GM12878 (cell line): ENCODE measurements around the gene RPL29. TPM values are rescaled to one million over a fixed set of nuclear protein-coding genes. Genes with fewer than 3 reads are reported as not detected.

Experiments
- ATAC-seq: fragments of 200-7000 bp; cut with Tn5 transposase; 3 replicates; pipeline ENCODE4 v1.9.1; 2020; ENCODE audit warnings: mild to moderate bottlenecking, moderate library complexity
- BruUV-seq: library from RNA; stranded (reverse); fragments of 400-500 nt; replicated peaks from 2 replicates; lab custom pipeline; 2021; lab: Mats Ljungman, UMichigan
- CTCF ChIA-PET: fragments of 300-600 bp; sonication (Branson Sonifier 250); formaldehyde crosslinking; extraction: SDS; loops from one replicate; lab custom pipeline; 2021; ENCODE audit warnings: inconsistent platforms; lab: Yijun Ruan, JAX
- POLR2A ChIA-PET: fragments of 350-600 bp; formaldehyde crosslinking; extraction: SDS; loops from one replicate; lab custom pipeline; 2021; ENCODE audit warnings: inconsistent platforms; lab: Charles Lee
- RAD21 ChIA-PET: fragments of 300-600 bp; sonication (Branson Sonifier 250); formaldehyde crosslinking; loops from one replicate; lab custom pipeline; 2023; ENCODE audit warnings: antibody characterized with exemption; ENCODE audit not compliant: unreplicated experiment; lab: Charles Lee
- SMC1A ChIA-PET: fragments of 300-600 bp; sonication (Branson Sonifier 250); formaldehyde crosslinking; loops from one replicate; lab custom pipeline; 2023; ENCODE audit not compliant: unreplicated experiment, uncharacterized antibody; lab: Charles Lee
- DNase-seq: peaks from one replicate; pipeline ENCODE4 v3.0.0-alpha.2; 2011; ENCODE audit warnings: low read depth, low spot score
- FAIRE-seq: peaks from 3 replicates; lab custom pipeline; 2011; peaks lifted over from hg19 to GRCh38; lab: Jason Lieb, UNC
- H2AFZ ChIP-seq: 2 replicates; pipeline ENCODE4 v1.6.0; 2011; ENCODE audit warnings: low read depth, low read length, control low read depth; ENCODE audit not compliant: control insufficient read depth
- H3K27ac ChIP-seq: 2 replicates; pipeline ENCODE4 v1.5.1; 2011; ENCODE audit warnings: control low read depth; ENCODE audit not compliant: control insufficient read depth, insufficient read depth
- H3K27me3 ChIP-seq, 2 experiments: replicated peaks in 1 of 2; 2 replicates each; pipeline versions ENCODE4 v1.6.0 to v1.6.1; 2011; ENCODE audit warnings: low read length in 1 of 2; ENCODE audit not compliant: control insufficient read depth in 2 of 2, insufficient read depth in 2 of 2
- H3K36me3 ChIP-seq, 2 experiments: 2 replicates each; pipeline ENCODE4 v1.5.1; 2011; ENCODE audit warnings: low read length in 1 of 2; ENCODE audit not compliant: control insufficient read depth in 2 of 2, insufficient read depth in 2 of 2
- H3K4me1 ChIP-seq: 2 replicates; pipeline ENCODE4 v1.6.1; 2011; ENCODE audit warnings: mild to moderate bottlenecking, low read length, moderate library complexity, mixed read lengths; ENCODE audit not compliant: control insufficient read depth, insufficient read depth
- H3K4me2 ChIP-seq: 2 replicates; pipeline ENCODE4 v1.6.0; 2011; ENCODE audit warnings: control low read depth; ENCODE audit not compliant: control insufficient read depth, insufficient read depth
- H3K4me3 ChIP-seq: fragments of 200-600 bp; sonication (generic); 2 replicates; pipeline ENCODE4 v1.5.1; 2016
- H3K79me2 ChIP-seq: 2 replicates; pipeline ENCODE4 v1.6.0; 2011; ENCODE audit warnings: low read length; ENCODE audit not compliant: control insufficient read depth, insufficient read depth
- H3K9ac ChIP-seq: 2 replicates; pipeline ENCODE4 v1.8.0; 2011; ENCODE audit warnings: low read length, control low read depth, mixed read lengths; ENCODE audit not compliant: control insufficient read depth, insufficient read depth
- H3K9me3 ChIP-seq: replicated peaks from 3 replicates; pipeline ENCODE4 v1.5.1; 2011; ENCODE audit warnings: mild to moderate bottlenecking, low read length; ENCODE audit not compliant: control insufficient read depth, insufficient read depth
- H4K20me1 ChIP-seq: 2 replicates; pipeline ENCODE4 v1.6.0; 2011; ENCODE audit not compliant: control insufficient read depth, insufficient read depth
- ATF7 ChIP-seq: fragments of 450-650 bp; IDR thresholded peaks from 2 replicates; pipeline ENCODE4 v1.6.1; 2016; ENCODE audit warnings: low read depth, mild to moderate bottlenecking
- CBFB ChIP-seq: IDR thresholded peaks from 2 replicates; pipeline ENCODE4 v1.6.1; 2016; ENCODE audit warnings: antibody characterized with exemption, low read depth
- E2F4 ChIP-seq: IDR thresholded peaks from 2 replicates; pipeline ENCODE4 v1.6.1; 2012; ENCODE audit warnings: low read depth, low read length, improper control_type of control experiment
- KDM1A ChIP-seq: fragments of 200-600 bp; sonication (generic); IDR thresholded peaks from 2 replicates; pipeline ENCODE4 v1.6.1; 2016; ENCODE audit warnings: borderline replicate concordance
- MYB ChIP-seq: fragments of 150-350 bp; IDR thresholded peaks from 2 replicates; pipeline ENCODE4 v1.6.1; 2014; ENCODE audit warnings: mild to moderate bottlenecking, low read depth, low read length, borderline replicate concordance
- SMAD5 ChIP-seq: IDR thresholded peaks from 2 replicates; pipeline ENCODE4 v1.6.1; 2016; ENCODE audit warnings: antibody characterized with exemption, low read depth
- SRF ChIP-seq, 2 experiments: IDR thresholded peaks; 2 replicates each; pipeline ENCODE4 v1.6.1; 2011; ENCODE audit warnings: low read depth in 2 of 2, low read length in 2 of 2, mild to moderate bottlenecking in 1 of 2, moderate library complexity in 1 of 2
- STAT1 ChIP-seq: fragments of 450-650 bp; conservative IDR thresholded peaks from 2 replicates; pipeline ENCODE4 v1.6.1; 2014; ENCODE audit warnings: antibody characterized with exemption, mild to moderate bottlenecking
- TAF1 ChIP-seq: IDR thresholded peaks from 2 replicates; pipeline ENCODE4 v1.6.1; 2011; ENCODE audit warnings: mild to moderate bottlenecking, low read depth, low read length, borderline replicate concordance
- TCF7 ChIP-seq: IDR thresholded peaks from 2 replicates; pipeline ENCODE4 v1.6.1; 2014; ENCODE audit warnings: antibody characterized with exemption, borderline replicate concordance
- USF1 ChIP-seq: IDR thresholded peaks from 2 replicates; pipeline ENCODE4 v1.6.1; 2011; ENCODE audit warnings: borderline replicate concordance, low read depth, mild to moderate bottlenecking, moderate library complexity, mixed read lengths, low read length; ENCODE audit not compliant: insufficient read depth; ENCODE audit errors: extremely low read length
- ZNF24 ChIP-seq: fragments of 450-650 bp; IDR thresholded peaks from 2 replicates; pipeline ENCODE4 v1.6.1; 2017; ENCODE audit warnings: antibody characterized with exemption, mild to moderate bottlenecking
- WGBS: methylation state at CpG from one replicate; pipeline ENCODE4 v1.1.6; 2016; ENCODE audit warnings: low lambda C conversion rate; ENCODE audit not compliant: insufficient replicate concordance, insufficient coverage; ENCODE audit errors: missing lambda C conversion rate; 5-methylcytosine and 5-hydroxymethylcytosine counted together
- in situ Hi-C: fragments of 300-500 bp; cut with MboI; formaldehyde crosslinking; loops from 9 replicates; pipeline ENCODE4 v1.14.3; 2018; ENCODE audit warnings: mixed read lengths
- intact Hi-C: fragments of 100-400 bp; cut with micrococcal nuclease; formaldehyde crosslinking; loops from one replicate; pipeline ENCODE4 v1.14.2; 2022; ENCODE audit not compliant: unreplicated experiment
- polyA plus RNA-seq, 11 experiments: library from polyadenylated mRNA; depleted of rRNA in 4 of 11; unstranded in 6 of 11; stranded (reverse) in 5 of 11; fragments of >200 nt; fragmentation: Nextera tagmentation in 4 of 11; fragmentation: Illumina TruSeq in 1 of 11; extraction: Ambion mirVana in 4 of 11; extraction: Trizol in 1 of 11; gene quantifications; 1 replicate in 1 of 11; 2 replicates in 10 of 11; pipeline versions ENCODE4 v1.2.1 to v1.2.3, GENCODE V29; 2011 to 2016; ENCODE audit warnings: inconsistent platforms in 2 of 11, missing spikeins in 2 of 11, low read depth in 1 of 11
- total RNA-seq, 4 experiments: library from RNA; depleted of rRNA in 3 of 4; stranded (reverse); fragments of >200 nt in 3 of 4; fragmentation: Illumina TruSeq in 1 of 4; extraction: Trizol in 1 of 4; gene quantifications; 2 replicates each; pipeline versions ENCODE4 v1.2.1 to v1.2.3, GENCODE V29; 2013 to 2021
- TF ChIP-seq, protein P1 (sequence below): fragments of 450-650 bp; conservative IDR thresholded peaks from 2 replicates; pipeline ENCODE4 v1.6.1; 2017; ENCODE audit warnings: mild to moderate bottlenecking, moderate library complexity
- TF ChIP-seq, protein P2 (sequence below): fragments of 450-650 bp; IDR thresholded peaks from 2 replicates; pipeline ENCODE4 v1.6.1; 2016; ENCODE audit warnings: mild to moderate bottlenecking
- TF ChIP-seq, protein P3 (sequence below): IDR thresholded peaks from 2 replicates; pipeline ENCODE4 v1.6.1; 2011; ENCODE audit warnings: low read depth, mild to moderate bottlenecking, low read length, moderate library complexity, borderline replicate concordance; ENCODE audit errors: extremely low read depth

RPL29 gene
- total and polyA plus RNA-seq, 10 of the 15 experiments (the other 5 are each of a cell fraction or from before 2014, with no cell fraction given) = 1,053 to 2,477 (median 1,657) TPM

DNA sequence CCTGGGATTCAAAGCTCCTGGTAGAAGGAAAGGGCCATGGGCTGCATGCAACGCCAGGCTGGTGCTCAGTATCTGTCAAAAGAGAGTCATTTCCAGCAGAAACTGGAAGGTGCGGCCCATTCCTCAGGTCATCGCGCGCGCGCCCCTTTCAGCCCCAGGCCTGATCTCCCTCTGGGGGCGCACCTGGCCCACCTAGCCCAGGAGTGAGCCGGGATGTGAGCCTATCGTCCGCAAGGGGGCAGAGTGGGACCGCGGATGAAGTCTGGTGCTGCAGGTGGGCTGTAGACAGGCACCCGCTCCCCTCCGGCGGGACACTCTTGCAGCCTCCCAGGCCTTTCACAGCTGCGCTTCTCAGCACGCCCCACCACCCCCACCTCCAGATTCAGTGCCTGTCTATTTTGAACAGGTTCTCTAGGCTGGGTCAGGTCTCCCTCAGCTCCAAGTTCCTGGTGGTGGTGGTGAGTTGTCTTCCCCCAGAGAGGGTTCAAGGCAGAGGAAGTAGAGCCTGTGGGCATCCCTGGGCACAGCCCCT lies 5.8 kb upstream of the RPL29 start:
- BruUV-seq = no TSS peak
- Histone ChIP-seq H3K4me2 (peak overlapping the region; percentile 38; the same call in 1 of the 2 replicates), H3K27ac (no peak overlapping the region), H3K9ac (no peak overlapping the region), H3K27me3 (no peaks in the 10 kb centered on the region; a peak in 2 of 4 replicates), H3K79me2 (no peaks in the 10 kb centered on the region), H3K4me1 (peaks cover 12% of the 10 kb centered on the region), H3K4me3 (no peak overlapping the region), H3K36me3 (no peaks in the 10 kb centered on the region), H2AFZ (peak overlapping the region; percentile 55), H3K9me3 (no peaks in the 10 kb centered on the region), H4K20me1 (no peaks in the 10 kb centered on the region)
- SMC1A ChIA-PET = interaction anchor here (1.0 to 7.7 kb wide), 21 partner anchors 11 to 337 kb away, joined by 3 to 179 read pairs (median 6); partner anchors contain the start of genes DUSP7, PARP3, POC1A and RRP9
- in situ Hi-C loops (loop anchor here (5.0 kb wide), 1 partner anchor 141 kb away; no protein-coding TSS in a partner anchor), intact Hi-C loops (loop anchor here (1.0 kb wide), 3 partner anchors 52 to 143 kb away; no protein-coding TSS in a partner anchor)
- FAIRE-seq = peak; percentile 65
- DNase-seq = no peak
- POLR2A ChIA-PET = interaction anchor here (0.7 to 1.8 kb wide), 3 partner anchors 18 to 60 kb away, joined by 4 read pairs; partner anchors contain the start of genes ACY1, PARP3 and RRP9
- CTCF ChIA-PET = interaction anchor here (0.6 to 10.6 kb wide), 35 partner anchors 8 to 337 kb away, joined by 3 to 334 read pairs (median 5); partner anchors contain the start of genes ABHD14B, ACY1, DUSP7 and PARP3
- WGBS = 0% methylated on average over 18 of the region's 18 CpGs
- peak; percentile 97 for ATAC-seq
- RAD21 ChIA-PET = interaction anchor here (0.6 to 8.5 kb wide), 27 partner anchors 13 to 445 kb away, joined by 3 to 165 read pairs (median 4); partner anchors contain the start of genes DUSP7, PARP3, POC1A and WDR82
- TF ChIP-seq, protein P1, sequence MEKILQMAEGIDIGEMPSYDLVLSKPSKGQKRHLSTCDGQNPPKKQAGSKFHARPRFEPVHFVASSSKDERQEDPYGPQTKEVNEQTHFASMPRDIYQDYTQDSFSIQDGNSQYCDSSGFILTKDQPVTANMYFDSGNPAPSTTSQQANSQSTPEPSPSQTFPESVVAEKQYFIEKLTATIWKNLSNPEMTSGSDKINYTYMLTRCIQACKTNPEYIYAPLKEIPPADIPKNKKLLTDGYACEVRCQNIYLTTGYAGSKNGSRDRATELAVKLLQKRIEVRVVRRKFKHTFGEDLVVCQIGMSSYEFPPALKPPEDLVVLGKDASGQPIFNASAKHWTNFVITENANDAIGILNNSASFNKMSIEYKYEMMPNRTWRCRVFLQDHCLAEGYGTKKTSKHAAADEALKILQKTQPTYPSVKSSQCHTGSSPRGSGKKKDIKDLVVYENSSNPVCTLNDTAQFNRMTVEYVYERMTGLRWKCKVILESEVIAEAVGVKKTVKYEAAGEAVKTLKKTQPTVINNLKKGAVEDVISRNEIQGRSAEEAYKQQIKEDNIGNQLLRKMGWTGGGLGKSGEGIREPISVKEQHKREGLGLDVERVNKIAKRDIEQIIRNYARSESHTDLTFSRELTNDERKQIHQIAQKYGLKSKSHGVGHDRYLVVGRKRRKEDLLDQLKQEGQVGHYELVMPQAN = no peak
- TF ChIP-seq CBFB = no peak
- no peak for TF ChIP-seq ATF7
- TF ChIP-seq USF1 = no peak
- no peak for TF ChIP-seq KDM1A
- TF ChIP-seq TCF7 = no peak
- no peak for TF ChIP-seq MYB
- TF ChIP-seq ZNF24 = no peak
- TF ChIP-seq TAF1 = no peak
- TF ChIP-seq, protein P2, sequence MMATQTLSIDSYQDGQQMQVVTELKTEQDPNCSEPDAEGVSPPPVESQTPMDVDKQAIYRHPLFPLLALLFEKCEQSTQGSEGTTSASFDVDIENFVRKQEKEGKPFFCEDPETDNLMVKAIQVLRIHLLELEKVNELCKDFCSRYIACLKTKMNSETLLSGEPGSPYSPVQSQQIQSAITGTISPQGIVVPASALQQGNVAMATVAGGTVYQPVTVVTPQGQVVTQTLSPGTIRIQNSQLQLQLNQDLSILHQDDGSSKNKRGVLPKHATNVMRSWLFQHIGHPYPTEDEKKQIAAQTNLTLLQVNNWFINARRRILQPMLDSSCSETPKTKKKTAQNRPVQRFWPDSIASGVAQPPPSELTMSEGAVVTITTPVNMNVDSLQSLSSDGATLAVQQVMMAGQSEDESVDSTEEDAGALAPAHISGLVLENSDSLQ = no peak
- TF ChIP-seq, protein P3, sequence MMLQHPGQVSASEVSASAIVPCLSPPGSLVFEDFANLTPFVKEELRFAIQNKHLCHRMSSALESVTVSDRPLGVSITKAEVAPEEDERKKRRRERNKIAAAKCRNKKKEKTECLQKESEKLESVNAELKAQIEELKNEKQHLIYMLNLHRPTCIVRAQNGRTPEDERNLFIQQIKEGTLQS = no peak
- no peak for TF ChIP-seq E2F4
- TF ChIP-seq SMAD5 = no peak
- 0 out of 2 replicates have a peak, but pooled peaks have one; percentile 39 for TF ChIP-seq STAT1
- TF ChIP-seq SRF (IDR thresholded peaks at IDR 0.05; ENCODE audit: low read depth in 2 of 2, low read length in 2 of 2) = no peak
